HCT116 (cell line): ENCODE measurements around the gene SLC12A7. TPM values are rescaled to one million over a fixed set of nuclear protein-coding genes. Genes with fewer than 3 reads are reported as not detected.

ENCODE experiments used
- ATAC-seq: fragments of 200-7000 bp; cut with Tn5 transposase; 2 replicates; pipeline ENCODE4 v1.9.1; 2020; ENCODE audit warnings: mild to moderate bottlenecking, moderate library complexity
- BruUV-seq: library from RNA; stranded (reverse); fragments of 400-500 nt; replicated peaks from 2 replicates; lab custom pipeline; 2021; lab: Mats Ljungman, UMichigan
- CTCF ChIA-PET: fragments of 300-600 bp; sonication (Branson Sonifier 250); formaldehyde crosslinking; loops from one replicate; lab custom pipeline; 2021; ENCODE audit warnings: antibody characterized with exemption; lab: Charles Lee
- POLR2A ChIA-PET: fragments of 300-600, 350-600 bp; sonication (Branson Sonifier 250); formaldehyde crosslinking; loops from one replicate; lab custom pipeline; 2021; ENCODE audit warnings: antibody characterized with exemption; lab: Charles Lee
- RAD21 ChIA-PET, 2 experiments: fragments of 300-600 bp; sonication (Branson Sonifier 250); formaldehyde crosslinking; loops; one replicate each; lab custom pipeline; 2023; ENCODE audit warnings: low total read pairs in 2 of 2; ENCODE audit not compliant: uncharacterized antibody in 2 of 2, unreplicated experiment in 2 of 2, low non-redundant PET in 1 of 2; lab: Charles Lee
- DNase-seq: peaks from one replicate; pipeline ENCODE4 v3.0.0-alpha.2; 2010; ENCODE audit warnings: low read depth, low spot score
- H2AFZ ChIP-seq: fragments of 200-600 bp; shearing (Covaris generic), sonication (generic); 2 replicates; pipeline ENCODE4 v1.6.1; 2017; ENCODE audit warnings: low read depth, mixed run types, mixed read lengths, antibody characterized with exemption, low read length; ENCODE audit not compliant: poor library complexity, severe bottlenecking
- H3K27ac ChIP-seq: 2 replicates; pipeline ENCODE4 v1.5.1; 2012; ENCODE audit warnings: low read depth, low read length
- H3K27me3 ChIP-seq: fragments of 200-600 bp; sonication (generic); 2 replicates; pipeline ENCODE4 v1.6.1; 2016; ENCODE audit warnings: mixed run types, low read length, mixed read lengths; ENCODE audit not compliant: insufficient read depth
- H3K36me3 ChIP-seq, 2 experiments: fragments of 200-500 bp in 1 of 2; fragments of 200-600 bp in 1 of 2; sonication (Bioruptor generic) in 1 of 2; sonication (generic) in 1 of 2; 2 replicates each; pipeline versions ENCODE4 v1.5.1 to v1.6.1; 2014 to 2016; ENCODE audit warnings: low read length in 2 of 2, inconsistent platforms in 1 of 2, mixed read lengths in 1 of 2, mixed run types in 1 of 2; ENCODE audit not compliant: insufficient read depth in 2 of 2, control insufficient read depth in 1 of 2
- H3K4me1 ChIP-seq, 2 experiments: fragments of 200-600 bp in 1 of 2; sonication (generic) in 1 of 2; 2 replicates each; pipeline versions ENCODE4 v1.5.1 to v1.6.1; 2012 to 2017; ENCODE audit warnings: low read length in 2 of 2, inconsistent platforms in 1 of 2, mild to moderate bottlenecking in 1 of 2, mixed read lengths in 1 of 2, mixed run types in 1 of 2, moderate library complexity in 1 of 2; ENCODE audit not compliant: insufficient read depth in 2 of 2, control insufficient read depth in 1 of 2
- H3K4me2 ChIP-seq: fragments of 200-600 bp; sonication (generic); 2 replicates; pipeline ENCODE4 v1.6.1; 2017; ENCODE audit warnings: mixed run types, low read length, mixed read lengths
- H3K4me3 ChIP-seq, 2 experiments: fragments of 200-600 bp in 1 of 2; sonication (generic) in 1 of 2; replicated peaks in 1 of 2; 2 replicates each; pipeline ENCODE4 v1.5.1; 2011 to 2016; ENCODE audit warnings: low read length in 2 of 2, control low read depth in 1 of 2, low read depth in 1 of 2, mild to moderate bottlenecking in 1 of 2, mixed read lengths in 1 of 2, mixed run types in 1 of 2
- H3K79me2 ChIP-seq: fragments of 200-600 bp; sonication (generic); 2 replicates; pipeline ENCODE4 v1.6.1; 2017; ENCODE audit warnings: mild to moderate bottlenecking, mixed run types, low read length, moderate library complexity, mixed read lengths; ENCODE audit not compliant: insufficient read depth
- H3K9ac ChIP-seq: fragments of 200-600 bp; sonication (generic); 2 replicates; pipeline ENCODE4 v1.6.1; 2016; ENCODE audit warnings: low read length, mixed read lengths
- H3K9me2 ChIP-seq: fragments of 200-600 bp; sonication (generic), shearing (Covaris generic); 2 replicates; pipeline ENCODE4 v1.6.1; 2017; ENCODE audit warnings: mixed run types, mild to moderate bottlenecking, moderate library complexity; ENCODE audit not compliant: insufficient read depth
- H3K9me3 ChIP-seq, 2 experiments: fragments of 200-500 bp in 1 of 2; fragments of 200-600 bp in 1 of 2; sonication (Bioruptor generic) in 1 of 2; sonication (generic) in 1 of 2; 2 replicates each; pipeline ENCODE4 v1.6.1; 2014 to 2017; ENCODE audit warnings: low read length in 2 of 2, mixed read lengths in 2 of 2, inconsistent platforms in 1 of 2, low read depth in 1 of 2, mild to moderate bottlenecking in 1 of 2, mixed run types in 1 of 2, moderate library complexity in 1 of 2; ENCODE audit not compliant: control insufficient read depth in 1 of 2, insufficient read depth in 1 of 2
- H4K20me1 ChIP-seq: fragments of 200-600 bp; sonication (generic), shearing (Covaris generic); 2 replicates; pipeline ENCODE4 v1.6.1; 2017; ENCODE audit warnings: mixed run types, mild to moderate bottlenecking, moderate library complexity; ENCODE audit not compliant: insufficient read depth
- CBX3 ChIP-seq: IDR thresholded peaks from 2 replicates; pipeline ENCODE4 v1.6.1; 2012; ENCODE audit warnings: low read depth
- CEBPB ChIP-seq: IDR thresholded peaks from 2 replicates; pipeline ENCODE4 v1.6.1; 2012; ENCODE audit warnings: low read depth
- EGR1 ChIP-seq: IDR thresholded peaks from 2 replicates; pipeline ENCODE4 v1.6.1; 2012; ENCODE audit warnings: low read depth
- ELF1 ChIP-seq: IDR thresholded peaks from 2 replicates; pipeline ENCODE4 v1.6.1; 2012; ENCODE audit warnings: low read depth, borderline replicate concordance
- EZH2 ChIP-seq: fragments of 200-600 bp; sonication (generic); IDR thresholded peaks from 2 replicates; pipeline ENCODE4 v1.6.1; 2017; ENCODE audit warnings: antibody characterized with exemption, mixed run types
- FOSL1 ChIP-seq: IDR thresholded peaks from 2 replicates; pipeline ENCODE4 v1.6.1; 2012; ENCODE audit warnings: low read depth
- JUND ChIP-seq: IDR thresholded peaks from 2 replicates; pipeline ENCODE4 v1.6.1; 2012
- MAX ChIP-seq: IDR thresholded peaks from 2 replicates; pipeline ENCODE4 v1.6.1; 2012
- POLR2A ChIP-seq: IDR thresholded peaks from 2 replicates; pipeline ENCODE4 v1.7.0; 2011; ENCODE audit warnings: borderline replicate concordance; ENCODE audit not compliant: insufficient read depth, insufficient read length; ENCODE audit errors: extremely low read depth
- POLR2AphosphoS5 ChIP-seq: IDR thresholded peaks from 2 replicates; pipeline ENCODE4 v1.6.1; 2011; ENCODE audit warnings: mild to moderate bottlenecking, low read depth, low read length, moderate library complexity
- REST ChIP-seq: IDR thresholded peaks from 2 replicates; pipeline ENCODE4 v1.6.1; 2012; ENCODE audit warnings: low read depth
- SIN3A ChIP-seq: IDR thresholded peaks from 2 replicates; pipeline ENCODE4 v1.6.1; 2012; ENCODE audit warnings: low read depth
- YY1 ChIP-seq: IDR thresholded peaks from 2 replicates; pipeline ENCODE4 v1.6.1; 2011; ENCODE audit warnings: low read length, low read depth, moderate library complexity, mild to moderate bottlenecking; ENCODE audit not compliant: insufficient replicate concordance; ENCODE audit errors: extremely low read depth
- ZBTB33 ChIP-seq: IDR thresholded peaks from 2 replicates; pipeline ENCODE4 v1.6.1; 2011; ENCODE audit warnings: mild to moderate bottlenecking, low read length, moderate library complexity; ENCODE audit not compliant: insufficient replicate concordance; ENCODE audit errors: extremely low read depth
- intact Hi-C: fragments of 100-400 bp; cut with micrococcal nuclease; formaldehyde crosslinking; loops from 2 replicates; pipeline ENCODE4 v1.10.0; 2022
- total RNA-seq: library from RNA; stranded (reverse); gene quantifications from one replicate; pipeline ENCODE4 v1.2.1, GENCODE V29; 2021; ENCODE audit not compliant: unreplicated experiment

Gene SLC12A7
- total RNA-seq, 1 experiment from 2014 or later = 29.6 TPM

GRCh38 chr5:1109542-1110306 is 2.1 kb downstream of the SLC12A7 start (continued):
- TF ChIP-seq SIN3A (no peak), POLR2A (no peak), ZBTB33 (no peak), REST (no peak)
- TF ChIP-seq, all 23 proteins: peak for 0

DNA sequence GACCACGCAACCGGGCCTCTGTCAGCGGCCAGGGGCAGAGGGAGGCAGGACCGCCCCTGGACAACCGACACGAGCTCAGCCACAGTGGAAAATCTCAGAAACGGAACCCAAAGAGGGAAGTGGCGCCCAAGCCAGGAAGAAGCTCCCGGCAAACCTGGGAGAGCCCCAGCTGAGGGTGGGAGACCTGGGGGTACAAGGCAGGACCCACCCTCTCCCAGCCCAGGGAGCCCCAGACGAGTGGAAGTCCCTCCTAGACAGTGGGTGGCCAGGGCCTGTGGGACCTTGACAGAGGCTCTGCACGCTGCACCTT is 3.0 kb downstream of the SLC12A7 start:
- no peak overlapping the region for H3K4me2 ChIP-seq
- no peak for ATAC-seq
- TF ChIP-seq CBX3 (no peak), REST (no peak), YY1 (no peak), EGR1 (no peak), POLR2A (no peak), ELF1 (no peak), FOSL1 (no peak), JUND (no peak), CEBPB (no peak), EZH2 (no peak), MAX (no peak), POLR2AphosphoS5 (no peak)

More for the DNA sequence above, 3.0 kb downstream of the SLC12A7 start:
- no peak overlapping the region for H3K9ac ChIP-seq
- POLR2A ChIA-PET = no interaction called here
- no peak overlapping the region for H3K27ac ChIP-seq
- no peak overlapping the region for H3K4me3 ChIP-seq
- intact Hi-C loops = no loop called here
- no peak for DNase-seq
- no peaks in the 10 kb centered on the region for H3K9me3 ChIP-seq
- no peak overlapping the region for H2AFZ ChIP-seq
- peaks cover 8 to 21% of the 10 kb centered on the region in 2 experiments for H3K4me1 ChIP-seq
- H3K79me2 ChIP-seq = peaks cover 61% of the 10 kb centered on the region; the same call in 1 of the 2 replicates
- RAD21 ChIA-PET = no interaction called here
- peaks cover 0 to 6% of the 10 kb centered on the region in 2 experiments; a peak in 1 of 4 replicates for H3K36me3 ChIP-seq
- no TSS peak for BruUV-seq
- no peaks in the 10 kb centered on the region for H3K9me2 ChIP-seq
- no peaks in the 10 kb centered on the region for H4K20me1 ChIP-seq
- CTCF ChIA-PET = no interaction called here
- H3K27me3 ChIP-seq = no peaks in the 10 kb centered on the region
